A549 (cell line): ENCODE results near the gene TMEM238. TPM values are rescaled to one million over a fixed set of nuclear protein-coding genes. Genes with fewer than 3 reads are reported as not detected.
A peak's percentile ranks its signal among the peaks of the same experiment; 100 is the strongest.

Experiments
- ATAC-seq, 2 experiments: fragments of 200-7000 bp in 1 of 2; fragments of >200 bp in 1 of 2; cut with Nextera tagmentation in 1 of 2; cut with Tn5 transposase in 1 of 2; 3 replicates each; pipeline versions ENCODE4 v1.8.0 to v1.9.1; 2018 to 2020; ENCODE audit warnings: mild to moderate bottlenecking in 1 of 2, moderate library complexity in 1 of 2
- CTCF ChIA-PET: fragments of 300-600 bp; sonication (Branson Sonifier 250); formaldehyde crosslinking; extraction: SDS; loops from one replicate; lab custom pipeline; 2021; ENCODE audit warnings: antibody characterized with exemption, inconsistent platforms; lab: Yijun Ruan, JAX
- POLR2A ChIA-PET: fragments of 350-600 bp; formaldehyde crosslinking; extraction: SDS; loops from one replicate; lab custom pipeline; 2021; ENCODE audit warnings: antibody characterized with exemption, inconsistent platforms; lab: Yijun Ruan, JAX
- DNase-seq, 2 experiments: peaks; one replicate each; pipeline versions ENCODE4 v3.0.0 to v3.0.0-alpha.2; 2011 to 2016; ENCODE audit warnings: low read depth in 1 of 2, low spot score in 1 of 2
- FAIRE-seq: peaks from 2 replicates; lab custom pipeline; 2011; peaks lifted over from hg19 to GRCh38; lab: Jason Lieb, UNC
- H3K27ac ChIP-seq, 2 experiments: fragments of >200 bp; sonication (Bioruptor Twin); formaldehyde crosslinking; 3 replicates each; pipeline ENCODE4 v1.5.1; 2016 to 2017
- H3K4me1 ChIP-seq: fragments of >200 bp; sonication (Bioruptor Twin); formaldehyde crosslinking; 3 replicates; pipeline ENCODE4 v1.6.1; 2016
- H3K4me2 ChIP-seq: fragments of >200 bp; sonication (Bioruptor Twin); formaldehyde crosslinking; 3 replicates; pipeline ENCODE4 v1.6.1; 2016
- H3K4me3 ChIP-seq: fragments of >200 bp; sonication (Bioruptor Twin); formaldehyde crosslinking; 3 replicates; pipeline ENCODE4 v1.5.1; 2016
- H3K9me3 ChIP-seq: fragments of >200 bp; sonication (Bioruptor Twin); formaldehyde crosslinking; 3 replicates; pipeline ENCODE4 v1.6.1; 2016
- EHMT2 ChIP-seq: fragments of 200-600 bp; sonication (generic); IDR thresholded peaks from 2 replicates; pipeline ENCODE4 v1.6.1; 2016; ENCODE audit warnings: antibody characterized with exemption, low read depth, mild to moderate bottlenecking, moderate library complexity
- FOSB ChIP-seq: fragments of 250-450 bp; sonication (Bioruptor Pico); IDR thresholded peaks from 2 replicates; pipeline ENCODE4 v1.5.0; 2020; ENCODE audit warnings: mild to moderate bottlenecking, moderate library complexity
- FOXS1 ChIP-seq: fragments of 250-450 bp; sonication (Bioruptor Pico); IDR thresholded peaks from 2 replicates; pipeline ENCODE4 v1.5.0; 2020; ENCODE audit warnings: mild to moderate bottlenecking, moderate library complexity
- HDAC2 ChIP-seq: fragments of 200-600 bp; sonication (generic); IDR thresholded peaks from 2 replicates; pipeline ENCODE4 v1.6.1; 2016
- JUN ChIP-seq, 2 experiments: fragments of >200 bp; sonication (Bioruptor Twin); formaldehyde crosslinking; IDR thresholded peaks; 2 replicates in 1 of 2; 3 replicates in 1 of 2; pipeline ENCODE4 v1.6.1; 2016 to 2017
- MYC ChIP-seq: IDR thresholded peaks from 2 replicates; pipeline ENCODE4 v1.6.1; 2012; ENCODE audit warnings: mild to moderate bottlenecking, inconsistent platforms, low read length, improper control_type of control experiment, borderline replicate concordance
- NFE2L2 ChIP-seq: fragments of 150-350 bp; conservative IDR thresholded peaks from 2 replicates; pipeline ENCODE4 v1.6.1; 2014; ENCODE audit warnings: low read length
- NPAS2 ChIP-seq: fragments of 250-450 bp; sonication (Bioruptor Pico); IDR thresholded peaks from 2 replicates; pipeline ENCODE4 v1.8.0; 2022; ENCODE audit warnings: mild to moderate bottlenecking, moderate library complexity, borderline replicate concordance
- POLR2A ChIP-seq: IDR thresholded peaks from 2 replicates; pipeline ENCODE4 v1.6.1; 2012; ENCODE audit warnings: mild to moderate bottlenecking, low read length
- RARB ChIP-seq: fragments of 250-450 bp; sonication (Bioruptor Pico); IDR thresholded peaks from 2 replicates; pipeline ENCODE4 v1.8.0; 2021; ENCODE audit warnings: mild to moderate bottlenecking, moderate library complexity
- RCOR1 ChIP-seq: fragments of 150-350 bp; IDR thresholded peaks from 2 replicates; pipeline ENCODE4 v1.6.1; 2014; ENCODE audit warnings: antibody characterized with exemption, low read length, low read depth
- TFCP2L1 ChIP-seq: fragments of 250-450 bp; sonication (Bioruptor Pico); IDR thresholded peaks from 2 replicates; pipeline ENCODE4 v1.5.0; 2021; ENCODE audit warnings: mild to moderate bottlenecking
- ZNF302 ChIP-seq: fragments of 250-450 bp; sonication (Bioruptor Pico); IDR thresholded peaks from 2 replicates; pipeline ENCODE4 v1.9.0; 2021; ENCODE audit warnings: inconsistent platforms, mild to moderate bottlenecking, moderate library complexity
- WGBS: methylation state at CpG from one replicate; pipeline ENCODE4 v1.1.6; 2017; ENCODE audit errors: missing lambda C conversion rate; 5-methylcytosine and 5-hydroxymethylcytosine counted together
- polyA plus RNA-seq, 4 experiments: library from polyadenylated mRNA; depleted of rRNA in 3 of 4; stranded (reverse); fragments of >200 nt; fragmentation: RNase III in 1 of 4; extraction: RNeasy Plus Mini Kit Qiagen cat#74134 plus additional on column Dnase treatment in 1 of 4; gene quantifications; 2 replicates in 3 of 4; 3 replicates in 1 of 4; pipeline ENCODE4 v1.2.3, GENCODE V29; 2011 to 2017
- TF ChIP-seq, protein P1 (sequence below): fragments of >200 bp; sonication (Bioruptor Twin); formaldehyde crosslinking; IDR thresholded peaks from 3 replicates; pipeline ENCODE4 v1.6.1; 2016
- TF ChIP-seq, protein P2 (sequence below): fragments of 250-450 bp; sonication (Bioruptor Pico); IDR thresholded peaks from 2 replicates; pipeline ENCODE4 v1.5.0; 2020; ENCODE audit warnings: low read depth, mild to moderate bottlenecking, moderate library complexity

The TMEM238 gene
- polyA plus RNA-seq, 2 of the 4 experiments (the other 2 are of a cell fraction): 0.70 to 2.5 TPM

- ChIA-PET CTCF (interaction anchor here (0.6 to 14.8 kb wide), 7 partner anchors 16 to 227 kb away, joined by 3 to 105 read pairs (median 10); partner anchors contain the start of gene TMEM238), POLR2A (interaction anchor here (0.5 to 2.8 kb wide), 4 partner anchors 11 to 29 kb away, joined by 3 to 13 read pairs (median 6); partner anchors contain the start of genes KMT5C and TMEM238)
- no peak for FAIRE-seq
Measured at GRCh38 chr19:55368106-55368505, 16.0 kb downstream of the TMEM238 start.

GRCh38 chr19:55366790-55367189 is 17.3 kb downstream of the TMEM238 start:
- Histone ChIP-seq H3K27ac (peak overlapping the region; percentile 30 to 68; a peak in 4 of 6 replicates), H3K9me3 (no peaks in the 10 kb centered on the region), H3K4me2 (peak overlapping the region; percentile 93; the same call in 2 of the 3 replicates), H3K4me1 (peaks cover 47% of the 10 kb centered on the region), H3K4me3 (no peak overlapping the region)
- ChIA-PET CTCF (interaction anchor here (0.6 to 14.8 kb wide), 7 partner anchors 10 to 137 kb away, joined by 3 to 105 read pairs (median 7); partner anchors contain the start of genes KMT5C and TMEM238), POLR2A (interaction anchor here (0.8 to 1.1 kb wide), 3 partner anchors 17 to 28 kb away, joined by 3 to 4 read pairs (median 3); partner anchors contain the start of genes KMT5C and TMEM238)
- TF ChIP-seq JUN (IDR thresholded peaks at IDR 0.05): peak; percentile 8 to 68; a peak in 3 of 5 replicates
- TF ChIP-seq FOSB (CRISPR knock-in tag): no peak
- 61% methylated on average over 3 of the region's 3 CpGs for WGBS
- no peak for ATAC-seq
- no peak for FAIRE-seq
- DNase-seq: no peak

More at GRCh38 chr19:55368106-55368505, 16.0 kb downstream of the TMEM238 start:
- Histone ChIP-seq H3K4me1 (peaks cover 52% of the 10 kb centered on the region), H3K4me2 (peak overlapping the region; percentile 93), H3K4me3 (peak overlapping the region; percentile 85), H3K27ac (peak overlapping the region; percentile 91 to 96; a peak in 5 of 6 replicates), H3K9me3 (no peaks in the 10 kb centered on the region)
- DNase-seq: no peak
- TF ChIP-seq NPAS2 (CRISPR knock-in tag) (no peak), JUN (IDR thresholded peaks at IDR 0.05) (peak in 1 of 2 experiments; percentile 29; a peak in 2 of 5 replicates)
- 95% methylated on average over 16 of the region's 16 CpGs for WGBS
- ATAC-seq: no peak

DNA sequence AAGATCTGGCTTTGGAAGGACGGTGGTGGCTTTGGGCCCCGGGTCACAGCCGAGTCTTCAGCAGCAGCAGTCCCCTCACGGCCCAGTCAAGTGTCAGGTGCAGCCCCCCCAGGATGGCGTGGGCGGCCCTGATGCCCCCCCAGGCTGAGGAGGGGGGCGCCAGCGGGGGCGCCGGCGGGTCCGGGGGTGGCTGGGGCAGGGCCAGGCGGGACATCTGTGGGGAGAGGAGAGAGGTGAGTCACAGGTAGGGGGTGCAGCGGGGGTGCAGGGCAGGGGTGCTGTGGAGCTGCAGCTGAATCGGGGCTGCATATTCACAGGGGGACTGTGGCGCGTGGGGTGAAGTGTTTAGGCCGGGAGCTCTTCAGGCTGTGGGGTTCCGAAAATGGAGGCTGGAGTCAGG is 18.1 kb downstream of the TMEM238 start:
- no peak for TF ChIP-seq MYC
- TF ChIP-seq RCOR1: no peak
- TF ChIP-seq, protein P1, sequence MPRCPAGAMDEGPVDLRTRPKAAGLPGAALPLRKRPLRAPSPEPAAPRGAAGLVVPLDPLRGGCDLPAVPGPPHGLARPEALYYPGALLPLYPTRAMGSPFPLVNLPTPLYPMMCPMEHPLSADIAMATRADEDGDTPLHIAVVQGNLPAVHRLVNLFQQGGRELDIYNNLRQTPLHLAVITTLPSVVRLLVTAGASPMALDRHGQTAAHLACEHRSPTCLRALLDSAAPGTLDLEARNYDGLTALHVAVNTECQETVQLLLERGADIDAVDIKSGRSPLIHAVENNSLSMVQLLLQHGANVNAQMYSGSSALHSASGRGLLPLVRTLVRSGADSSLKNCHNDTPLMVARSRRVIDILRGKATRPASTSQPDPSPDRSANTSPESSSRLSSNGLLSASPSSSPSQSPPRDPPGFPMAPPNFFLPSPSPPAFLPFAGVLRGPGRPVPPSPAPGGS: 0 out of 3 replicates have a peak, but pooled peaks have one; percentile 15
- TF ChIP-seq FOXS1 (CRISPR knock-in tag): no peak
- no peak for TF ChIP-seq HDAC2
- no peak for TF ChIP-seq NFE2L2
- TF ChIP-seq JUN (IDR thresholded peaks at IDR 0.05): peak in 1 of 2 experiments; percentile 26; a peak in 1 of 5 replicates
- TF ChIP-seq POLR2A: no peak
- TF ChIP-seq EHMT2: no peak
- TF ChIP-seq RARB (CRISPR knock-in tag): no peak
- TF ChIP-seq, protein P2, sequence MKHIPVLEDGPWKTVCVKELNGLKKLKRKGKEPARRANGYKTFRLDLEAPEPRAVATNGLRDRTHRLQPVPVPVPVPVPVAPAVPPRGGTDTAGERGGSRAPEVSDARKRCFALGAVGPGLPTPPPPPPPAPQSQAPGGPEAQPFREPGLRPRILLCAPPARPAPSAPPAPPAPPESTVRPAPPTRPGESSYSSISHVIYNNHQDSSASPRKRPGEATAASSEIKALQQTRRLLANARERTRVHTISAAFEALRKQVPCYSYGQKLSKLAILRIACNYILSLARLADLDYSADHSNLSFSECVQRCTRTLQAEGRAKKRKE (CRISPR knock-in tag): no peak
- peaks cover 39% of the 10 kb centered on the region for H3K4me1 ChIP-seq
- DNase-seq: no peak
- no peak for ATAC-seq
- FAIRE-seq: no peak
- CTCF ChIA-PET: interaction anchor here (0.6 to 14.8 kb wide), 6 partner anchors 9 to 138 kb away, joined by 4 to 105 read pairs (median 7); partner anchors contain the start of genes KMT5C and TMEM238
- peak overlapping the region; percentile 93; the same call in 2 of the 3 replicates for H3K4me2 ChIP-seq
- peak overlapping the region in 1 of 2 experiments; percentile 68; a peak in 3 of 6 replicates for H3K27ac ChIP-seq
- peak overlapping the region; percentile 5; the same call in 1 of the 3 replicates for H3K4me3 ChIP-seq
- WGBS: 85% methylated on average over 12 of the region's 19 CpGs
- no peaks in the 10 kb centered on the region for H3K9me3 ChIP-seq
- POLR2A ChIA-PET: interaction anchor here (1.1 kb wide), 2 partner anchors 18 to 27 kb away, joined by 3 to 4 read pairs; partner anchors contain the start of genes KMT5C and TMEM238

DNA sequence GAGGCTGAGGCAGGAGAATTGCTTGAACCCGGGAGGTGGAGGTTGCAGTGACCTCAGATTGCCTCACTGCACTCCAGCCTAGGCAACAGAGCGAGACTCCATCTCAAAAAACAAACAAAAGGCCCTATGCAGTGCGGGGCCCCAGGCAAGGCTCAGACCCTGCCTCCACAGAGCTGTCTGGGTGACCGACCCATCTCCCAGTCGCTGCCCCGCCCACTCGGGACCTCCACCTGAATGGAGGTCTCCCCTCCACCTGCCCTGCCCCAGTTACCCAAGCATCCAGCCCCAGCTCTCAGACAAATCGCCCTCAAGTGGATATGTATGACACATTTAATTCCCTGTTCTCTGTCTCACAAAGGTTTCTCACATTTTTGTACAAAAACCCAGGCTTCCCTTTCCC is 18.8 kb downstream of the TMEM238 start:
- Histone ChIP-seq H3K4me2 (peak overlapping the region; percentile 93; the same call in 2 of the 3 replicates), H3K9me3 (no peaks in the 10 kb centered on the region), H3K27ac (peak overlapping the region in 1 of 2 experiments; percentile 68; a peak in 3 of 6 replicates), H3K4me1 (peaks cover 34% of the 10 kb centered on the region), H3K4me3 (no peak overlapping the region)
- CTCF ChIA-PET: interaction anchor here (0.8 to 14.8 kb wide), 4 partner anchors 15 to 73 kb away, joined by 3 to 105 read pairs (median 12); partner anchors contain the start of gene KMT5C
- DNase-seq (no peak), FAIRE-seq (no peak), ATAC-seq (no peak)
- 85% methylated on average over 8 of the region's 8 CpGs for WGBS
- TF ChIP-seq TFCP2L1 (CRISPR knock-in tag): 0 out of 2 replicates have a peak, but pooled peaks have one; percentile 35
- TF ChIP-seq ZNF302 (CRISPR knock-in tag): no peak
- POLR2A ChIA-PET: no interaction called here
